IMR-90 (cell line): ENCODE measurements around the gene SLC6A9. TPM values are rescaled to one million over a fixed set of nuclear protein-coding genes. Genes with fewer than 3 reads are reported as not detected.

Experiments used
- ATAC-seq: fragments of 200-7000 bp; cut with Tn5 transposase; 2 replicates; pipeline ENCODE4 v1.9.1; 2020; ENCODE audit warnings: low read depth, mild to moderate bottlenecking, moderate library complexity
- BruUV-seq: library from RNA; stranded (reverse); fragments of 400-500 nt; replicated peaks from 2 replicates; lab custom pipeline; 2021; lab: Mats Ljungman, UMichigan
- CTCF ChIA-PET: fragments of 300-600 bp; formaldehyde crosslinking; extraction: SDS; loops from one replicate; lab custom pipeline; 2021; ENCODE audit warnings: antibody characterized with exemption; lab: Yijun Ruan, JAX
- POLR2A ChIA-PET: fragments of 300-600 bp; sonication (Branson Sonifier 250); formaldehyde crosslinking; loops from one replicate; lab custom pipeline; 2022; ENCODE audit warnings: antibody characterized with exemption; ENCODE audit not compliant: unreplicated experiment; lab: Charles Lee
- DNase-seq: peaks from one replicate; pipeline ENCODE4 v3.0.0; 2013
- H2AFZ ChIP-seq: replicated peaks from 2 replicates; pipeline ENCODE3; 2013; ENCODE audit warnings: low read length, mild to moderate bottlenecking; ENCODE audit not compliant: poor library complexity
- H2AK5ac ChIP-seq: 2 replicates; pipeline ENCODE4 v1.6.1; 2013; ENCODE audit warnings: low read depth, low read length, inconsistent platforms
- H2AK9ac ChIP-seq: replicated peaks from 2 replicates; pipeline ENCODE3; 2013; ENCODE audit warnings: mild to moderate bottlenecking, low read depth, low read length, moderate library complexity; ENCODE audit not compliant: poor library complexity
- H2BK120ac ChIP-seq: 2 replicates; pipeline ENCODE4 v1.6.1; 2013; ENCODE audit warnings: low read depth, low read length, inconsistent platforms
- H2BK15ac ChIP-seq: 3 replicates; pipeline ENCODE4 v1.6.1; 2013; ENCODE audit warnings: low read depth, low read length, inconsistent platforms
- H2BK20ac ChIP-seq: 2 replicates; pipeline ENCODE4 v1.6.1; 2013; ENCODE audit warnings: low read depth, mild to moderate bottlenecking, inconsistent platforms, low read length, moderate library complexity
- H2BK5ac ChIP-seq: 2 replicates; pipeline ENCODE4 v1.6.1; 2013; ENCODE audit warnings: mild to moderate bottlenecking, low read depth, low read length, inconsistent platforms; ENCODE audit not compliant: poor library complexity, severe bottlenecking
- H3K14ac ChIP-seq: replicated peaks from 2 replicates; pipeline ENCODE4 v1.6.1; 2013; ENCODE audit warnings: low read depth, low read length, inconsistent platforms
- H3K18ac ChIP-seq: 2 replicates; pipeline ENCODE4 v1.6.1; 2013; ENCODE audit warnings: low read depth, low read length, control low read depth
- H3K23ac ChIP-seq: 2 replicates; pipeline ENCODE4 v1.6.1; 2013; ENCODE audit warnings: low read depth, low read length, inconsistent platforms
- H3K27ac ChIP-seq: 2 replicates; pipeline ENCODE4 v1.5.1; 2013; ENCODE audit warnings: mild to moderate bottlenecking, control low read depth, low read length; ENCODE audit not compliant: insufficient read depth
- H3K27me3 ChIP-seq: 2 replicates; pipeline ENCODE4 v1.6.1; 2013; ENCODE audit warnings: low read length; ENCODE audit not compliant: control insufficient read depth, insufficient read depth
- H3K36me3 ChIP-seq: 2 replicates; pipeline ENCODE4 v1.6.1; 2013; ENCODE audit warnings: low read length, mixed read lengths; ENCODE audit not compliant: control insufficient read depth, insufficient read depth
- H3K4ac ChIP-seq: 2 replicates; pipeline ENCODE4 v1.6.1; 2013; ENCODE audit warnings: low read depth, low read length, inconsistent platforms
- H3K4me1 ChIP-seq: 2 replicates; pipeline ENCODE4 v1.6.1; 2013; ENCODE audit warnings: low read length, mixed read lengths; ENCODE audit not compliant: control insufficient read depth, insufficient read depth
- H3K4me2 ChIP-seq: 2 replicates; pipeline ENCODE4 v1.6.1; 2013; ENCODE audit warnings: low read depth, mild to moderate bottlenecking, control low read depth, low read length, moderate library complexity
- H3K4me3 ChIP-seq: 2 replicates; pipeline ENCODE4 v1.5.1; 2013; ENCODE audit warnings: low read depth, mild to moderate bottlenecking, control low read depth, low read length, moderate library complexity; ENCODE audit not compliant: insufficient read depth
- H3K56ac ChIP-seq: 2 replicates; pipeline ENCODE4 v1.6.1; 2013; ENCODE audit warnings: low read length, inconsistent platforms; ENCODE audit not compliant: insufficient read depth; ENCODE audit errors: extremely low read depth
- H3K79me1 ChIP-seq, 2 experiments: 2 replicates each; pipeline ENCODE4 v1.6.1; 2013; ENCODE audit warnings: low read length in 2 of 2, inconsistent platforms in 1 of 2, low read depth in 1 of 2
- H3K9ac ChIP-seq: 2 replicates; pipeline ENCODE4 v1.6.1; 2013; ENCODE audit warnings: low read depth, low read length, control low read depth
- H3K9me1 ChIP-seq: 2 replicates; pipeline ENCODE4 v1.6.1; 2013; ENCODE audit warnings: low read length, inconsistent platforms; ENCODE audit not compliant: insufficient read depth
- H3K9me3 ChIP-seq: 2 replicates; pipeline ENCODE4 v1.6.1; 2013; ENCODE audit warnings: low read length; ENCODE audit not compliant: control insufficient read depth, insufficient read depth
- H4K20me1 ChIP-seq: 2 replicates; pipeline ENCODE4 v1.6.1; 2013; ENCODE audit warnings: low read length, inconsistent platforms; ENCODE audit not compliant: insufficient read depth
- H4K5ac ChIP-seq: 2 replicates; pipeline ENCODE4 v1.6.1; 2013; ENCODE audit warnings: mild to moderate bottlenecking, low read depth, low read length, control low read depth
- H4K8ac ChIP-seq, 2 experiments: 2 replicates each; pipeline ENCODE4 v1.6.1; 2013; ENCODE audit warnings: low read depth in 2 of 2, low read length in 2 of 2, control low read depth in 1 of 2, inconsistent platforms in 1 of 2
- H4K91ac ChIP-seq: 2 replicates; pipeline ENCODE4 v1.6.1; 2013; ENCODE audit warnings: low read depth, low read length, inconsistent platforms; ENCODE audit not compliant: insufficient read depth
- BHLHE40 ChIP-seq: fragments of 150-350 bp; IDR thresholded peaks from 2 replicates; pipeline ENCODE4 v1.6.1; 2016; ENCODE audit warnings: mild to moderate bottlenecking, low read depth, low read length
- FOS ChIP-seq: fragments of 150-350 bp; IDR thresholded peaks from 2 replicates; pipeline ENCODE4 v1.6.1; 2016; ENCODE audit warnings: low read depth, low read length
- MAFK ChIP-seq: IDR thresholded peaks from 2 replicates; pipeline ENCODE4 v1.6.1; 2012; ENCODE audit warnings: low read depth, low read length, improper control_type of control experiment
- MXI1 ChIP-seq: IDR thresholded peaks from 2 replicates; pipeline ENCODE4 v1.6.1; 2012; ENCODE audit warnings: low read depth, mild to moderate bottlenecking, low read length, moderate library complexity, borderline replicate concordance
- NFE2L2 ChIP-seq: fragments of 150-350 bp; IDR thresholded peaks from 2 replicates; pipeline ENCODE4 v1.6.1; 2016; ENCODE audit warnings: low read depth, mild to moderate bottlenecking, low read length
- POLR2A ChIP-seq: IDR thresholded peaks from 2 replicates; pipeline ENCODE4 v1.6.1; 2012; ENCODE audit warnings: mild to moderate bottlenecking, low read depth, low read length
- RAD21 ChIP-seq: IDR thresholded peaks from 2 replicates; pipeline ENCODE4 v1.6.1; 2012; ENCODE audit warnings: low read length, improper control_type of control experiment
- RCOR1 ChIP-seq: IDR thresholded peaks from 2 replicates; pipeline ENCODE4 v1.6.1; 2012; ENCODE audit warnings: mild to moderate bottlenecking, low read length, improper control_type of control experiment; ENCODE audit not compliant: insufficient replicate concordance
- RFX5 ChIP-seq: IDR thresholded peaks from 2 replicates; pipeline ENCODE4 v1.8.0; 2012; ENCODE audit warnings: low read depth, mild to moderate bottlenecking, low read length, moderate library complexity
- SMC3 ChIP-seq: fragments of 150-350 bp; IDR thresholded peaks from 2 replicates; pipeline ENCODE4 v1.6.1; 2016; ENCODE audit warnings: low read depth, mild to moderate bottlenecking, antibody characterized with exemption, low read length, moderate library complexity
- WGBS, 2 experiments: methylation state at CpG; one replicate each; pipeline versions ENCODE4 v1.1.5 to v1.1.7; 2013; ENCODE audit warnings: missing lambda C conversion rate in 2 of 2; ENCODE audit not compliant: insufficient read length in 1 of 2; ENCODE audit errors: extremely low coverage in 2 of 2; 5-methylcytosine and 5-hydroxymethylcytosine counted together
- dilution Hi-C: fragments of 300-500 bp; cut with HindIII; formaldehyde crosslinking; loops from one replicate; pipeline ENCODE4 v1.14.3; 2018; ENCODE audit warnings: low sequenced_read_pairs; ENCODE audit not compliant: unreplicated experiment
- in situ Hi-C: fragments of 300-500 bp; cut with MboI; formaldehyde crosslinking; loops from 3 replicates; pipeline ENCODE4 v1.14.3; 2019; ENCODE audit warnings: low sequenced_read_pairs, inconsistent platforms, mixed read lengths
- intact Hi-C: fragments of 100-400 bp; cut with micrococcal nuclease; formaldehyde crosslinking; loops from 2 replicates; pipeline ENCODE4 v1.10.0; 2022
- polyA plus RNA-seq, 3 experiments: library from polyadenylated mRNA; depleted of rRNA; stranded (reverse); fragments of >200 nt; gene quantifications; 2 replicates each; pipeline ENCODE4 v1.2.3, GENCODE V29; 2012; ENCODE audit warnings: low replicate concordance in 1 of 3
- total RNA-seq: library from RNA; depleted of rRNA; stranded (reverse); fragments of >200 nt; gene quantifications from 2 replicates; pipeline ENCODE4 v1.2.3, GENCODE V29; 2012
- TF ChIP-seq, protein P1 (sequence below): fragments of 150-350 bp; IDR thresholded peaks from 2 replicates; pipeline ENCODE4 v1.6.1; 2017; ENCODE audit warnings: mild to moderate bottlenecking, antibody characterized with exemption, low read length, low read depth

Gene SLC6A9
- total and polyA plus RNA-seq, 2 of the 4 experiments (the other 2 are of a cell fraction), result 2.0 to 6.6 TPM

DNA sequence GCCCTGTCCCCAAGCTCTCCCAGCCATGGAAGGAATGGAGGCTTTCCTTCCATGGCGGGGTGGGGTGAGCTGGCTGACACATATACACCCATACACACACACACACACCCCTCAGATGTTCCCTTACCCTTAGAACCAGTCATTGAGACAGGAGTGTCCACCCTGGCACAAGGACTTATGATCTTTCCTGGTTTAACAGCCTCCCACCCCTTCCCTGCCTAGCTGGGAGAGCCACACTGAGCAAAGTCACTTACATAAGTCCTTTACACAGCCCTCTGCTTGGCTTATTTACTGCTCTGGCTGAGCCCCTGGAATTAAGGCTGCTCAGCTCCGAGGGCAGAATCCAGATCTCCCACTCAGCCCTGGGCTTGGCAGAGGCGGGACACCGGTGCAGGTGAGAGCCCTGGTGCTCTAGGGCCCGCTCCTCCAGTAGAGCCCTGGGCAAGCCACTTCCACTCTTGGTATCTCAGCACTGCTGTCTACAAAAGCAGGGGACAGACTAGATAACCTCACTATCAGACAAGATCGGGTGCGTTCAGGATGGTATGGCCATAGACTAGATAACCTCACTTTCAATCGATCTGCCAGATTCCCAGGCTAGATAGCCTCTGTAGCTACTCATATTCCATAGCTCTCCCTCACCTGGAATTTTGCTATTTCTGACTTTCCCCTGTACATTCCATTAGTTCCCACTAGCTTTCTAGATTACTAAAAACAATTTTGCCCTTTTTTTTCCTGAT lies 16.7 kb downstream of the SLC6A9 start (continued):
- TF ChIP-seq RFX5, result no peak
- TF ChIP-seq NFE2L2, result no peak
- TF ChIP-seq, protein P1, sequence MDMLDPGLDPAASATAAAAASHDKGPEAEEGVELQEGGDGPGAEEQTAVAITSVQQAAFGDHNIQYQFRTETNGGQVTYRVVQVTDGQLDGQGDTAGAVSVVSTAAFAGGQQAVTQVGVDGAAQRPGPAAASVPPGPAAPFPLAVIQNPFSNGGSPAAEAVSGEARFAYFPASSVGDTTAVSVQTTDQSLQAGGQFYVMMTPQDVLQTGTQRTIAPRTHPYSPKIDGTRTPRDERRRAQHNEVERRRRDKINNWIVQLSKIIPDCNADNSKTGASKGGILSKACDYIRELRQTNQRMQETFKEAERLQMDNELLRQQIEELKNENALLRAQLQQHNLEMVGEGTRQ, result no peak

DNA sequence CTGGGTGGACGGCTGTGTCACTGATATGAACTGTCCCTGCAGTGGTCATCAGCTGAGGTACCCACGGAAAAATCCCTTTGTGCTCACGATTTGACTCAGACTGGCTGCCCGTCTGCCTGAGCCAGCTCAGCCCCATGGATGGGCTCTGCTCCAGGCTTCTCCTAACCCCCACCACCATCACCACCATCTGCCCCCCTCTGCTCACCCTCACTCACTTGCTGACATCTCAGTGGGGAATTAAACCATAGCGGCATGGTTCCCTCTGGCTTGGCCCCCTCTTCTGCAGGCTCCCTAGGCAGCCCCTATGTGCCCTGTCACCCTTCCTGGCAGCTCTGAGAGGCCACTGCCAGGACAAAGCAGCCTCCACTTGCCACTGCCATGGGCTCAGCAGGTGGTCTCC lies 17.3 kb downstream of the SLC6A9 start:
- Histone ChIP-seq H3K36me3 (peaks cover 6% of the 10 kb centered on the region; the same call in 1 of the 2 replicates), H3K18ac (no peak overlapping the region), H2AK9ac (no peak overlapping the region), H3K9me1 (no peaks in the 10 kb centered on the region), H3K4me3 (no peak overlapping the region), H2AFZ (no peak overlapping the region), H2BK20ac (no peak overlapping the region), H4K5ac (no peak overlapping the region), H4K20me1 (no peaks in the 10 kb centered on the region), H3K4me2 (no peak overlapping the region), H3K56ac (no peak overlapping the region), H3K27ac (no peak overlapping the region), H3K4ac (no peak overlapping the region; the same call in 1 of the 2 replicates), H2BK15ac (no peak overlapping the region), H3K14ac (no peak overlapping the region), H3K9ac (no peak overlapping the region), H3K27me3 (no peaks in the 10 kb centered on the region), H3K23ac (no peak overlapping the region), H3K4me1 (no peaks in the 10 kb centered on the region), H2AK5ac (no peak overlapping the region), H4K91ac (no peak overlapping the region), H4K8ac (no peak overlapping the region), H2BK5ac (no peak overlapping the region), H3K79me1 (no peaks in the 10 kb centered on the region), H2BK120ac (no peak overlapping the region), H3K9me3 (no peaks in the 10 kb centered on the region)
- TF ChIP-seq MXI1, result no peak
- TF ChIP-seq SMC3, result no peak
- TF ChIP-seq RAD21, result no peak
- TF ChIP-seq FOS, result no peak
- no peak for TF ChIP-seq RCOR1
- no peak for TF ChIP-seq MAFK
- TF ChIP-seq BHLHE40, result no peak
- no peak for TF ChIP-seq POLR2A
- POLR2A ChIA-PET, result no interaction called here
- CTCF ChIA-PET, result interaction anchor here (0.7 to 1.6 kb wide), 3 partner anchors 9 to 79 kb away, joined by 3 to 7 read pairs (median 3); no protein-coding TSS in a partner anchor
- ATAC-seq (no peak), DNase-seq (no peak)
- no TSS peak for BruUV-seq
- dilution Hi-C loops (no loop called here), in situ Hi-C loops (loop anchor here (10.0 kb wide), 1 partner anchor 571 kb away; no protein-coding TSS in a partner anchor), intact Hi-C loops (no loop called here)
- WGBS, 2 experiments, result 48% methylated on average over 2 of the region's 5 CpGs; no CpG with 5 or more reads in 1 of the 2 experiments
